ENCODE data around the gene NCS1.

NCS1 gene

GRCh38 chr9:130204959-130205358, 32.8 kb downstream of the NCS1 start:
- Histone ChIP-seq H3K27ac (no peak overlapping the region), H3K4me3 (no peak overlapping the region), H3K9me3 (ENCODE audit: low read depth, low read length) (no peaks in the 10 kb centered on the region), H3K36me3 (ENCODE audit: insufficient read depth, low read length) (no peaks in the 10 kb centered on the region; the same call in 1 of the 2 replicates), H3K9ac (ENCODE audit: insufficient read length) (no peak overlapping the region)
- no peak for DNase-seq (ENCODE audit: low read depth, low spot score)
- no peak for TF ChIP-seq FOXP2 (optimal IDR thresholded peaks at IDR 0.05; ENCODE audit: control extremely low read depth, extremely low read length, insufficient read depth)
- TF ChIP-seq POLR2AphosphoS5 (IDR thresholded peaks at IDR 0.05; ENCODE audit: borderline replicate concordance, low read depth, low read length) = no peak
- TF ChIP-seq EZH2 (IDR thresholded peaks at IDR 0.05) = no peak

DNA sequence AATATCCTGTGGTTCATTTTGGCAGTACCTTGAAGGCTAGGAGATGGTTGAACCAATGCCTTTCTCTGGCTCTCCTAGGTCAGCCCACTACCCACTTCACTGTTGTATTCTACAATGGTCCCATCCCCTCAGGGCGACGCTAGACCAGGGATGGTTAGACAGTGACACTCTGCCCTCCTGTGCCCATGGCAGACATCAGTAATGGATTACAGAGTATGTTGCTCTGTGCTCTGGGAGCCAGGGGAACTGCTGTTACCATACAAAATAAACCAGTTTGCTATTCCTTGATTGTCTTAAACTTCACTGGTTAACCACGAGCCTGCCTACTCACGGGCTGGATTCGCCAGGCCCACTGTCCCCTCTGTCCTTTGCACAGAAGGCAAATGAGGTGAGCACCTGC, 33.7 kb downstream of the NCS1 start:
- Histone ChIP-seq H3K4me3 (no peak overlapping the region), H3K9ac (ENCODE audit: insufficient read length) (no peak overlapping the region), H3K36me3 (ENCODE audit: insufficient read depth, low read length) (no peaks in the 10 kb centered on the region; the same call in 1 of the 2 replicates), H3K9me3 (ENCODE audit: low read depth, low read length) (no peaks in the 10 kb centered on the region), H3K27ac (no peak overlapping the region)
- DNase-seq (ENCODE audit: low read depth, low spot score) = no peak
- TF ChIP-seq POLR2AphosphoS5 (IDR thresholded peaks at IDR 0.05; ENCODE audit: borderline replicate concordance, low read depth, low read length) (no peak), FOXP2 (optimal IDR thresholded peaks at IDR 0.05; ENCODE audit: control extremely low read depth, extremely low read length, insufficient read depth) (no peak), EZH2 (IDR thresholded peaks at IDR 0.05) (no peak)

DNA sequence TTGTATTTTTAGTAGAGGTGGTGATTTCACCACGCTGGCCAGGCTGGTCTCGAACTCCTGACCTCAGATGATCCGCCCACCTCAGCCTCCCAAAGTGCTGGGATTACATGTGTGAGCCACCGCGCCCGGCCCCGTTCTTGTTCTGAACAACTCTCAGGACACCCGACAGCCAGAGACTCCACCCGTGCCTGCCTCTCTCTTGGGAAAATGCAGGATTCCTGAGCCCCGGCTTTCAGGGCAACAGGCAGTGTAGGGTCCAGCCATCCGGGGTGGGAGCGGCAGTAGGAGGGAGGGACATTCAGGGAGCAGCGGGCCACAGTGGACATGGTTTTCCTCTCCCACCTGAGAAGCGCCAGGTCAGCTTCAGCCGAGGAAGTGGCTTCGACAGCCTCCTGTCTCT, 34.4 kb downstream of the NCS1 start:
- H3K36me3 ChIP-seq (ENCODE audit: insufficient read depth, low read length) = no peaks in the 10 kb centered on the region; the same call in 1 of the 2 replicates
- no peak overlapping the region for H3K4me3 ChIP-seq
- H3K9ac ChIP-seq (ENCODE audit: insufficient read length) = no peak overlapping the region
- DNase-seq (ENCODE audit: low read depth, low spot score) = no peak
- no peaks in the 10 kb centered on the region for H3K9me3 ChIP-seq (ENCODE audit: low read depth, low read length)
- no peak overlapping the region for H3K27ac ChIP-seq
- no peak for TF ChIP-seq POLR2AphosphoS5 (IDR thresholded peaks at IDR 0.05; ENCODE audit: borderline replicate concordance, low read depth, low read length)
- TF ChIP-seq FOXP2 (optimal IDR thresholded peaks at IDR 0.05; ENCODE audit: control extremely low read depth, extremely low read length, insufficient read depth) = no peak
- TF ChIP-seq EZH2 (IDR thresholded peaks at IDR 0.05) = no peak

DNA sequence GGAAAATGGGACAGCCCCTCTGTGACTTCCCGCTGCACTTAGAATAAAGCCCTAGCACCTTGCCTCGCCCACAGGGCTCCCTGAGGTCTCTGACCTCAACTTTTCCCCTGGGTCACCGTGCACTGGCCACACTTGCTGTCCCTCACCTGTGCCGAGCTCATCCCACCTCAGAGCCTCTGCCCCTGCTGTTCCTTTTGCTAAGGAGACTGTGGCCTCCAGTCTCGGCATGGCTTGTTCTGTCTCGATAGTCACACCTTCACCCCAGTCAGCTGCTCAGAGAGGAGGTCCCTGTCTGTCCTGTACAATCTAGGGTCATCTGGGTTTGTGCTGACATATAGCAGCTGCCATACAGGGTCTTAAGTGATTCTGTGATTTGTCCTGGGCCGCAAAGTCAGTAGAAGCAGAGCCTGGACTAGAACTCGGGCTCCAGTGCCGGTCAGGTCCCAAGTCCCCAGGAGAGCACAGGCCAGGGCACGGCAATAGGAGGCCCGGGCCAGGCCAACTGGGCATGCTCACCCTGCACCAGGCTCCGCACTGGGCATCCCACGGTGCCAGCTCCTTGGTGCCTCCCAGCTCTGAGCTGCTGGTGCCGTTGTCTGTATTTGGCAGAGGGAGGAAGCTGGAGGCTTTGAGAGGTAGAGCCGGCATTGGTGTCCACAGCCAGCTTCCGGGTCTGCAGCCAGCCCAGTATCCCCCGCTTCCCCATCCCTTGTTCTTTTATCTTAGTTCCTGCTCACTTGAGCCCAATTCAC, 35.2 kb downstream of the NCS1 start:
- H3K9me3 ChIP-seq (ENCODE audit: low read depth, low read length) = no peaks in the 10 kb centered on the region
- no peak for TF ChIP-seq FOXP2 (optimal IDR thresholded peaks at IDR 0.05; ENCODE audit: control extremely low read depth, extremely low read length, insufficient read depth)
- no peak for TF ChIP-seq EZH2 (IDR thresholded peaks at IDR 0.05)
- TF ChIP-seq POLR2AphosphoS5 (IDR thresholded peaks at IDR 0.05; ENCODE audit: borderline replicate concordance, low read depth, low read length) = no peak
- H3K27ac ChIP-seq = no peak overlapping the region
- no peak for DNase-seq (ENCODE audit: low read depth, low spot score)
- no peak overlapping the region for H3K9ac ChIP-seq (ENCODE audit: insufficient read length)
- H3K36me3 ChIP-seq (ENCODE audit: insufficient read depth, low read length) = no peaks in the 10 kb centered on the region; the same call in 1 of the 2 replicates
- no peak overlapping the region for H3K4me3 ChIP-seq

DNA sequence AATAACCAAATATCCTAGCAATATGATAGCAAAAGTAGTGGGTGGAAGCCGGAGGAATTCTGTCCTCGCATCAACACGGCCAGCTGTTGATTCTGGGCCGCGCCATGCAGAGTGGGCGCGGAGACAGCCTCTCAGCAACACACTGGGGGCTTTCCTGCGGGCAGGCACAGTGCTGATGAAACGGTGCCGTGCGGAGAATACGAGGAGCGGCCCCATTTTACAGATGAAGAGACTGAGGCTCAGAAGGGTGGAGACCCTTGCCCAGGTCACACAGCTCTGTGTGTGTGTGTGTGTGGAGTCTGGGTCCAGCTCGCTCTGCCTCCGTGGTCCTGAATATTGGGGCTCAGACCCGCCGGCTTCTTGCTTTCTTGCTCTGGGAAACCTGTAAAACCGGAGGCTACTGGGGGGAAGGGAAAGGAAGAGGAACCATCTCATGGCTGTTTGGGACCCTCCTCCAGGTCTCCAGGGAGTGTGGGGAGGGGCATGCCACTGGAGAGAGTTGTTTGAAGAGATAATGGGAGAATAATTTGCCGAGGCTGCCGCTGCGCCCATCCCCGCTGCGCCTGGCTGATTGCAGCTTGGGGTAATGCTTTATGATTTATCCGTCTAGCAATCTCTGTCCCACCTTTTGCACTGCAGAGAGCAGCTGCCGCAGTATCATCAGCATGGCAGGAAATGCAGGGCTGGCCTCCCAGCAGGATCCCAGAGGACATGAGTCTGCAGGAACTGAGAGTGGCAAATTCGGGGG, 36.6 kb downstream of the NCS1 start:
- H3K9me3 ChIP-seq (ENCODE audit: low read depth, low read length) = no peaks in the 10 kb centered on the region
- H3K4me3 ChIP-seq = 0 out of 2 replicates have a peak overlapping the region, but pooled peaks have one; percentile 5
- no peak overlapping the region for H3K9ac ChIP-seq (ENCODE audit: insufficient read length)
- peak; percentile 12 for DNase-seq (ENCODE audit: low read depth, low spot score)
- no peaks in the 10 kb centered on the region; the same call in 1 of the 2 replicates for H3K36me3 ChIP-seq (ENCODE audit: insufficient read depth, low read length)
- 0 out of 2 replicates have a peak overlapping the region, but pooled peaks have one; percentile 33 for H3K27ac ChIP-seq
- TF ChIP-seq POLR2AphosphoS5 (IDR thresholded peaks at IDR 0.05; ENCODE audit: borderline replicate concordance, low read depth, low read length) (no peak), FOXP2 (optimal IDR thresholded peaks at IDR 0.05; ENCODE audit: control extremely low read depth, extremely low read length, insufficient read depth) (no peak), EZH2 (IDR thresholded peaks at IDR 0.05) (no peak)

- Histone ChIP-seq H3K36me3 (ENCODE audit: insufficient read depth, low read length) (no peaks in the 10 kb centered on the region; the same call in 1 of the 2 replicates), H3K4me3 (no peak overlapping the region), H3K27ac (0 out of 2 replicates have a peak overlapping the region, but pooled peaks have one; percentile 30), H3K9ac (ENCODE audit: insufficient read length) (no peak overlapping the region), H3K9me3 (ENCODE audit: low read depth, low read length) (no peaks in the 10 kb centered on the region)
- TF ChIP-seq POLR2AphosphoS5 (IDR thresholded peaks at IDR 0.05; ENCODE audit: borderline replicate concordance, low read depth, low read length) (no peak), FOXP2 (optimal IDR thresholded peaks at IDR 0.05; ENCODE audit: control extremely low read depth, extremely low read length, insufficient read depth) (no peak), EZH2 (IDR thresholded peaks at IDR 0.05) (no peak)
- DNase-seq (ENCODE audit: low read depth, low spot score) = no peak
These were observed 37.2 kb downstream of the NCS1 start for GRCh38 chr9:130209422-130209821.

- no peak for TF ChIP-seq POLR2AphosphoS5 (IDR thresholded peaks at IDR 0.05; ENCODE audit: borderline replicate concordance, low read depth, low read length)
- TF ChIP-seq EZH2 (IDR thresholded peaks at IDR 0.05) = no peak
- TF ChIP-seq FOXP2 (optimal IDR thresholded peaks at IDR 0.05; ENCODE audit: control extremely low read depth, extremely low read length, insufficient read depth) = no peak
- H3K4me3 ChIP-seq = no peak overlapping the region
- no peak for DNase-seq (ENCODE audit: low read depth, low spot score)
- no peaks in the 10 kb centered on the region for H3K9me3 ChIP-seq (ENCODE audit: low read depth, low read length)
- no peaks in the 10 kb centered on the region for H3K36me3 ChIP-seq (ENCODE audit: insufficient read depth, low read length)
- no peak overlapping the region for H3K27ac ChIP-seq
- H3K9ac ChIP-seq (ENCODE audit: insufficient read length) = no peak overlapping the region
These were observed 39.5 kb downstream of the NCS1 start for GRCh38 chr9:130211548-130212226.
